Erythroblast (primary cell): ENCODE results near the gene PARL.

Experiments
- GATA1 ChIP-seq: IDR thresholded peaks from 2 replicates; pipeline ENCODE4 v1.6.1; 2011; ENCODE audit warnings: low read depth, mild to moderate bottlenecking, control low read depth, low read length, moderate library complexity
- POLR2A ChIP-seq: IDR thresholded peaks from 2 replicates; pipeline ENCODE4 v1.6.1; 2011; ENCODE audit warnings: mild to moderate bottlenecking, low read length

DNA sequence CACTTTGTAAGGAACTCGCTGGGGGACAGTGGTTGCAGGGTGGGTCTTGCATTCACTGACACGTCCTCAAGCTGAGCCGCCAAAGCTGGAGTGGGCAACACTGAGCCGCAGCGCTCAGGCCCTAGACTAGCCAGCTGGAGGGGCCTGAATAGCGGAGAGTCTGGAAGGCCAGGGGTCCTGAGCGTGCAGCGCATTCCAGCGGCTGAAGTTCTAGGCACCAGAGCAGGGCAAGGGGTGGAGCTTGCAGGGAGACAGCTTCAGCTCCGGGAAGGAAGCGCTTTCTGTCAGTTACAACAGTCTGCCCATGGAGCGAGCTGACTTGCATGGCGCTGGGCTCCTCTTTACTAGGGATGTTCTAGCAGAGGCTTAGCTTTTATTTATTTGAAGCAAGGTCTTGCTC is 62.0 kb downstream of the PARL start:
- TF ChIP-seq POLR2A = no peak
- TF ChIP-seq GATA1 = no peak
